Stimulated activated naive CD4-positive, alpha-beta T cell treated with Interleukin-2 at 50 U/mL for 16 hours (primary cell): ENCODE measurements around the gene IQGAP3.
"Not testable (repeated sequence)": the region's sequence is repeated elsewhere in the genome, so short reads cannot be mapped to it uniquely, and the experiment has no call there.

Experiments
- DNase-seq: peaks from one replicate; lab custom pipeline; 2025; lab: John Stamatoyannopoulos, UW

IQGAP3 gene

DNA sequence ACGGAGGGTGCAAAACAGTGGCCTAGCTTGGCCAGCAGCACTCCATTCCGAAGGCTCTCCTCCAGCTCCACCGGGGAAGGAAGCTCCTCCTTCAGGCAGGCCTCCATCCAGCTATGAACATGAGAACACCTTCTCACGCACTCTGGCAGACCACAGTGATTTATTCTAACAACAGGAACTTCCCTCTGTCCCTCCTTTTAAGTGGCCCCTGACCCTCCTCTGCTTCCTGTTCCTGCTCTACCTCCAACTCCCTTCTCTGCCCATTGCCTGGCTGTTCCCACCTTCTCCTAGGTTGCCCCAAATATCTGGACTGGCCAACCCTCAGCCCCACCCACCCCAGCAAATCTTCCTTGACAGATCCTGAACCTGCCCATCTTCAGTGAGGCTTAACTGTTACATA is 5.9 kb downstream of the IQGAP3 start:
- DNase-seq = no peak

DNA sequence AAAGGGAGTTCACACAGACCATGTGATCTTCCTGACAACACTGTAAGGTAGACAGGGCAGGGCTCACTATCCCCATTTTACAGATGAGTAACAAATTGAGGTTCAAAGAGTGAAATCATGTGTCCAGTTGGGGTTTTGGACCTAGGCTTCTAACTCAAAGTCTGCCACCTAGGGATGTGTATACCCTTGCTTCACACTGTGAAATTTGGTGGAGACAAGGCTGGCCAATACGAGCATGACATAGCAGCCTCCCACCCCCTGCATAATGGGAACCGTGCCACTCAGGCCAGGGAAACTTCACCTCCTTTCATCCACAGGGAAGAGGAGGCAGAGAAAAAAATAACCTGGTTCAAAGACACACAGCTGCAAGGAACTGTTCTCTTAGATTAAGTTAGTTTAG is 6.8 kb downstream of the IQGAP3 start:
- DNase-seq = no peak

DNA sequence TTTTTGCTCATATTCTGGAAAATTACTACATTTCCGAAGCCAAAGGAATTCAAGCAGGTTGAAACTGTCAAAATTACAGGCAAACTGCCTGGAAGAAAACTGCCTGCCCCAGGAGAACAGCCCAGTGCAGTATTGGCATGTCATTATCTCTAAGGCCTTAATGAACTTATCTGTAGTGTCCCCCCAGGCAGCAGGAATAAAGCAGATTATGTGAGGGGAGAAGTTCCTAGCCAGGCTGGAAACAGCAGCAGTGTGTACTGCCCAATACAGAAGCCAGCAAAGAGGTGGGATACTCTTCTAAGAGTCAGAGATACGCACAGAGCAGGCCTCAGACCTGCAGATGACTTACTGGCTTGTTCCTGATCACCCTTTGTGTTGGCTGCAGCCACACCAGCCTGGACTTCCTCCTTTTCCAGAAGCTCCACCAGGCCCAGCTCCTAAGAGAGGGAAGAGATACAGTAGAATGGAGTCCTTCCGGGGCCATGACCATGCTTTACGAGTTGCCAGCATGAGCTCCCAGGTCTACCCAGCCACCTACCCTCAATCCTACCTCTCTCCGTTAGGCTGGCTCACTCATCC is 11.7 kb downstream of the IQGAP3 start:
- no peak for DNase-seq

DNA sequence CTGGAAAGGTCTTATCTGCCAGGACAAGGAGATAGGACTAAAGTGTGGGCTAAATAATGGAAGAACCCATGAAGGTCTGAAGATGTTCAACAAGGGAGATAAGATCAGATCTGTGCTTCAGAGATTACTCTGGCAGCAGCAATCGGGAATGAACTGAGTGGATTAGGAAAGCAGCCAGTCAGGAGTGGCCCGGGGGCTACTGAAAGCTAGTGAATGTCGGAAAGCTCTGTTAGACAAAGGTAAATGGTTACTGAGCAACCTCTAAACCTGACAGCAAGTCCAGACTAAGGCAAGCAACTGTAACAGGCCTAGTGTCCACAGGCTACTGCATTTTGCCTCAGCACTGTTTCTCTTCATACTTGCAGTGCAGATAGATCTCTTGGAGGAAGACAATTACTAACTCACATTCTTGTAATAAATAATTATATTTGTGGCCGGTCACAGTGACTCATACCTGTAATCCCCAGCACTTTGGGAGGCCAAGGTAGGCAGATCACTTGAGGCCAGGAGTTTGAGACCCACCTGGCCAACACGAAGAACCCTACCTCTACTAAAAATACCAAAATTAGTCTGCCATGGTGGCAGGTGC is 12.5 kb downstream of the IQGAP3 start:
- no peak for DNase-seq

DNA sequence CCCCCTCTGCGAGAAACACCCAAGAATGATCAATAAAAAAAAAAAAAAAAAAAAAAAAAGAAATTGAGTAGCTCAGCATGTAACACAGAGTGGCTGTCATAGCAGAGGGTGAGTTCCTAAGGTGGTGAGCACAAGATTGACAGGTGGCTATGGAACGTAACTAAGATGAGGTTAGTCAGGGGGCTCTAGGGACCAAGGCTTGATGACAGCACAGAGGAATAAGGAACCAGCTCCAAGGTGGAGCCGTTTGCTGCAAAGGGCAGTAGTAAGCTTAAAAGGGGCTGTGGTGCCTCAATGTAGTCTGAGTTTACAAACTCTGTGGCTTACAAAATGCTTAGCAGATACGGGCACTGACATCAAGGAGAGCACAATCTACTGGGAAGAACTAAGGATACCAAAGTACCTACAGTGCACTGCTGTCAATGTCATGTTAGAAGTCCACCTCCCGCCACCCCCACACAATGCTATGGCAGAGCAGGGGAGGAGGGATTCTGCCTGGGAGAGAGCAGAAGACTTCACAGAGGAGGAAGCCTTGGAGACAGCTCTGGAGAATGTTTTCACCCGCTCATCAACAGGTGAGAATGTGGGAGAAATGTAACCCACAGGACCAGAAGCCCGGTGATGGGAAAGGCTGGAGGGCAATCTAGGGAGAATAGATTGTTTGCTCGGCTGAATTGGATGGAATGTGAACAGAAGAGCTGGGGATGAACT is 13.1 kb downstream of the IQGAP3 start:
- no peak for DNase-seq

DNA sequence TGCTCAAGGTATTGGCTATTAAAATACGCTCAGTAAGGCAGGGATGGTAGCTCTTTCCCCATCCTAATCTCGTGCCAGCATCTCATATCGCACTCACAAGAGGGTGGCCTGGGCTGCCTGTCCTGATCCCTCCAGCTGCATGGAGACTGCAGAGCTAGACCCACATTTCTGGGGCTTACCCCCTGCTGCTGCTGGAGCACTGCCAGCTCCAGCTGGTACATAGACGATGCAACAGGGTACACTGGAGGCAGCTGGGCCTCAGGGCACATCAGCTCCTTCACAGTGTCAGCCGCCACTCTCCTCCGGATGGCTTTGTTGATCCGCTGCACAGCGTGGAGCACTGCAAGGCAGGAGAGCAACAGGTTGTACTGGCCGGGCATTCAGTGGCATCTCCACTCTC is 16.0 kb downstream of the IQGAP3 start:
- no peak for DNase-seq

DNA sequence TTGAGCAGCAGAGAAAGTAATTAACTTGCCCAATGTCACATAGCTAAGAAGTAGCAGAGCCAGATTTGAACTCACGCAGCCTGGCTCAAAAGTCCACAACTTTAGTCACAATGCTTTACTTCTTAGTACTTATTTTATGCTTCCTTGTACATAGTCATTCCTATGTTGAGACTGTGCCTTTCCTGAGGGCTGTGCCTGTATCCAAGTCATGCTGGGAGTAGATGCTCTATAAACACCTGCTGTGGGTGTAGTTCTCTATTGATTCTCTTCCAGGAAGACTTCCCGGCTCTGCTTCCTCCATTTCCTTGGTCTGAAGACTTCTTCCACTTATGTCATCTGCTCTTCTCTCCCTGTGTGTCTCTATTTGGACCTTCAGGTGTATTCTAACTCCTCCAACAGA is 16.6 kb downstream of the IQGAP3 start:
- DNase-seq = no peak

DNA sequence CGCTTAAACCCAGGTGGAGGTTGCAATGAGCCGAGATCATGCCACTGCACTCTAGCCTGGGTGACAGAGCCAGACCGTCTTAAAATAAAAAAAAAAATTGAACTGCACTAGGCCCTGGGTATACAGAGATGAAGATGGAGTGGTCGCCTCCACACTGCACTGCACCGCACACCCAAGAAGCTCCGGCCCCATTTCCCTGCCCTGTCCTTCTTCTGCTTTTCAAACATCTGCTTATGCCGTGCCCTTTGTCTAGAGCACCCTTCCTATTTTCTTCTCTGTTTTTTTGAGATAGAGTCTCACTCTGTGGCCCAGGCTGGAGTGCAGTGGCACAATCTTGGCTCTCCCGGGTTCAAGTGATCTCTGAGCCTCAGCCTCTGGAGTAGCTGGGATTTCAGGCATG is 17.4 kb downstream of the IQGAP3 start:
- DNase-seq = no peak

DNA sequence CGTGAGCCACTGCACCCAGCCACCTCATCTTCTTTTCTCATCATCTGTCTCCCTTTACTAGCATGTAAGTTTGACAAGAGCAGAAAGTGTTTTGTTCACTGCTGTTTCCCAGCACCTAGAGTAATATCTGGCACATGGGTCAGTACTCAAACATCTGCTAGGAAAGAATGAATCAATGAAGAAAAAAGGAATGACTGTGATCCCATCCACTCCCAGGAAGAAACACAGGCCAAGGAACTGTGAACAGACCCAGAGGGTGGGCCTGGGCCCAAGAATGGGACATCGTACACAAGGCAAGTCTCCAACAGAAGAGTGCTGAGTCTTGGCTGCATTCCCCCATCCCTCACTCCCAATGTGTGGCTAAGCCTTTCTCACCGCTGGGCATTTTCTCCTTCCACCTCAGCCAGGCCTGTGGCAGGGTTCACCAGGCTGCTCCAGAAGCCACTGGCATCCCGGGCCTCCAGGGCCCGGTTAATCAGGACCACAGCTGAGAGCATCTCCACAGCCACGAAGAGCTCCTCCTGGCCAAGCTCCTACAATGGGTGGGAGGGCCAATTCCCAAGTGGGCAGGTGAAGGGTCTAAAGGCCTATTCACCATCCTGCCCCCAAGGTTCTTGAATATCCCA is 18.4 kb downstream of the IQGAP3 start:
- no peak for DNase-seq

DNA sequence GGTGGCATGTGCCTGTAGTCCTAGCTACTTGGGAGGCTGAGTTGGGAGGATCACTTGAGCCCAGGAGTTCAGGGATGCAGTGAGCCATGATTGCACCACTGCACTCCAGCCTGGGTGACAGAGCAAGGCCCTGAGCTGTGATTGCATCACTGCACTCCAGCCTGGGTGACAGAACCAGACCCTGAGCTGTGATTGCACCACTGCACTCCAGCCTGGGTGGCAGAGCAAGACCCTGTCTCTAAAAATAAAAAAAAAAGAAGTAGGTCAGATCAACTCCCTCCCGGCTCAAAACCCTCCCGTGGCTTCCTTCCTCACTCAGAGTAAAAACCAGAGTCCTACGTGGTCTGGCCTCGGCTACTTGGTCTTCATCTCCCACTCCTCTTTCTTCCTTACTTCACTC is 19.4 kb downstream of the IQGAP3 start:
- not testable (repeated sequence) for DNase-seq

DNA sequence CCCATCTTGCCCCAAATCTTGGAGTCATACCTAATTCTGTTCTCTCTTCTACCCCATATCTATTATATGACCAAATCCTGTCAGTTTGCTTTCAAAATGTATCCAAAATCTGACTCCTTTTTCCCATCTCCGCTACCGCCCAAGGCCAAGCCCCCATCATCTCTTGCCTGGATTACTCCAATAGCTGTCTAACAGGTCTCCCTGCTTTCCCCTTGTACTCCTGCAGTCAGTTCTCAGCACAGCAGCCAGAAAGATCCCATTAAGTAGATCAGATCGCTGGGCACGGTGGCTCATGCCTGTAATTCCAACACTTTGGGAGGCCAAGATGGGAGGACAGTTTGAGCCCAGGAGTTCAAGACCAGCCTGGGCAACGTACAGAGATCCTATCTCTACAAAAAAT is 19.8 kb downstream of the IQGAP3 start:
- DNase-seq = no peak

DNA sequence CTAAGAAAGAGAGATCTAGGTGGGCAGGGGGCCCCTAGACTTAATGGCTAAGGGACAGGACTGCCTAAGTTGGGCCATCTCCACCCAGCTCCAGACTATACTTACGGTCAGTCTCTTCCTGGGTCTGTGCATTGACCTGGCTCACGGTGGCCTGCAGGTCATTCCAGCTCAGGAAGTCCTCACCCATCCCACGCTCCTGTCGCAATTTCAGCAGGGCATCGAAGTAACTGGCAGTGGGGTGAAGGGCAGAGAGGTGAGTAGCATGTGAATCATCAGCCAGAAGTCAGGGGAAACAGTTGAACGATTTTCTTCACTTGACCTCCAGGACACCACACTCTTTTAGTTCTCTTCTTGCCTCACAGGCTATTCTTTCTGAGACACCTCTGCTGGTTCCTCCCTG is 20.5 kb downstream of the IQGAP3 start:
- DNase-seq = no peak

DNA sequence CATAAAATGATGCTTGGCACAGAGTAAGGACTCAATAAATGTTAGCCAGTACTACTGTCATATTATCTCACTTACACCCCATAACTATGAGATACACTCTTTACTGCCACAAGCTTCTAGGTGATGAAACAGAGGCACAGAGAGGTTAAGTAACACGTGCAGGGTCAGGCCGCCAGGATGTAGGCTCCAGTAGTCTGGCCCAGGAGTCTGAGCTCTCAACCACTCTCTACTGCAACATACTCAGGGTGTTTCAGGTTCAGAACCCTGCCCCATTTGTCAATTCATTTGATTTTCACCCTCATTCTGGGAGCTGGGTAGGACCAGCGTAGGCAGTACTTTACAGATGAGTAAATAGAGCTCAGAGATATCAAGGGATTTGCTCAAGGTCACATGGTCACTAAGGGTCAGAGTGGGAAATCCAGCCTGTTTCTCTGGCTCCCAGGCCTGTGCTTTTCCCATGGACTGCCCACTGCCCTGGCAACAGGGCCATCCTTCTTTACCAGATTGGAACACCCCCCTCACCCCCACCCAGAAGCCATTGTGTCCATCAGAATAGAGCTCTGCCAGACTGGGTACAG is 21.2 kb downstream of the IQGAP3 start:
- DNase-seq = no peak

DNA sequence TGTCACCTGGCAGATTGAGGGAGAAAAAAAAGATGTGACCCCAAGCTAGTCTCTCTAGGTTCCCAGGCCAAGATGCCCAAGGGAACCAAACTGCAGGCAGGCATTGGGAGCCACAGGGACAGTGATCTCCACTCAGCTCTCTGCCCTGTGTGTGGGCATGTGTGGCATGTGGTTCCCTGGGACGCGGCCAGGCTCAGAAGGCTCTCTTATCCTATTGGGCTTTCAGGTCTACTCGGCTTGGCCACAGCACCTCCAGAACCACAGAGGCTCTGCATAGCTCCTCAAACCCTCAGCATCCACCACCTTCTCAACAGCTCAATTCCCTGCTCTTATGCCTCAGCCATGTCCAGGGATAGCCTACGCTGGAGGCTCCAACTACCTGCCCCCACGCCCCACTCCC is 22.0 kb downstream of the IQGAP3 start:
- DNase-seq = no peak

DNA sequence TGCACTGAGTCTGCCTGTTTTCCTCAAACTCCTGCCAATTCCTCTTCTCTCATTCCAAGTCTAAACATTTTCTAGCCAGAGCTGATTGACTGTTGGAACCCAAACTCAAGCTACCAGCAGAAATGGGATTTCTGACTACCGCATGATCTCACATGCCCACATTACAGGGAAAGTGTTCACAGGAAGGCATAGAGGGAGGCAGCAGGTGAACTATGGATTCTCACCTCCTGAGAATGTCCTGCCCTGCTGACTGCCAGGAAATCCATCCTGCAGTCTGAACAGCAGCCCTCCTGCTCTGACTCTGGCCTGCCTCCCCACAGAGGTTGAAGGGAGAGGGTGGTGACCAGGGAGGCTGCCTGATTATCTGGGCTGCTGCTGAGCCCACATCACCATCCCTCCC is 22.5 kb downstream of the IQGAP3 start:
- no peak for DNase-seq

DNA sequence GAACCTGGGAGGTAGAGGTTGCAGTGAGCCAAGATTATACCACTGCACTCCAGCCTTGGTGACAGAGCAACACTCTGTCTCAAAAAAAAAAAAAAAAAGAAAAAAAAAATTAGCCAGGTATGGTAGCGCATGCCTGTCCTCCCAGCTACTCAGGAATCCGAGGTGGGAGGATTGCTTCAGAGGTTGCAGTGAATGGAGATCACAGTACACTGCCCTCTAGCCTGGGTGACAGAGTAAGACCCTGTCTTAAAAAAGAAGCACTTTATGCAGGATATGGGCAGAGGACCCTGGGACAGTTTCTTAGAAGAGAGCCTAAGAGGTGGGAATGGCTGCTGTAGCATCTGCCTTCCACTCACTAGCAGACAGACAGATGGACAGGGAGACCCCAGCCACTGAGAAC is 23.0 kb downstream of the IQGAP3 start:
- no peak for DNase-seq

DNA sequence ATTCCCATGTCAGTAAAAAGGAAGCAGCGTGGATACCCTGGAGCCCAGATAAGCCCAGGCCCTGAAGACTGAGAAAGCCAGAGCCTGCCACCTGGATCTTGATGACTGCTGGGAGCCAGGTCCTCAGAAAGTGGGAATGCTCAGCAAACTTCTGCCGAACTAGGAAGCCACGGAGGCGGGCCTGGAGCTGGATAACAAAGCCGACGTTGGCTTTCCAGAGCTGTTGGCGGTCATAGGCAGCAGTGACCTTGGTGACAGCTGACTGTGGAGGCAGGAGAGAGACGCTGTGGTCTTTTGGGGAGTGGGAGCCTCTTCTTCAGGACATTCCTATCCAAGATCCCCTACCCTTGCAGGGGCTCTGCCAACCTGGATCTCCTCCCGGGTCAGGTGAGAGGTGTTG is 24.4 kb downstream of the IQGAP3 start:
- no peak for DNase-seq

DNA sequence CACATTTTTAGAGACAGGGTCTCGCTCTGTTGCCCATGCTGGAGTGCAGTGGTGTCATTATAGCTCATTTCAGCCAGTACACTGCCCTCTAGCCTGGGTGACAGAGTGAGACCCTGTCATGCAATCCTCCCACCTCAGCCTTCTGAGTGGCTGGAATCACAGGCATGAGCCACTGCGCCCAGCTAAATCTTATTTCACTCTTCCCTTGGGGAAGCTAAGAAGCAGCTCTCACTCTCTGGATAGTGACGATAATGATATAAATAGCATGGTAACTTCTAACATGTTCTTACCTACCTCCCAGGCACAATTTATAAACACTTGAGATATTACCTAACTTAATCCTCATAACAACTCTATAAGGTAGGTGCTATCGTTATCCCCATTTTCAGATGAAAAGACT is 24.9 kb downstream of the IQGAP3 start:
- DNase-seq = no peak

DNA sequence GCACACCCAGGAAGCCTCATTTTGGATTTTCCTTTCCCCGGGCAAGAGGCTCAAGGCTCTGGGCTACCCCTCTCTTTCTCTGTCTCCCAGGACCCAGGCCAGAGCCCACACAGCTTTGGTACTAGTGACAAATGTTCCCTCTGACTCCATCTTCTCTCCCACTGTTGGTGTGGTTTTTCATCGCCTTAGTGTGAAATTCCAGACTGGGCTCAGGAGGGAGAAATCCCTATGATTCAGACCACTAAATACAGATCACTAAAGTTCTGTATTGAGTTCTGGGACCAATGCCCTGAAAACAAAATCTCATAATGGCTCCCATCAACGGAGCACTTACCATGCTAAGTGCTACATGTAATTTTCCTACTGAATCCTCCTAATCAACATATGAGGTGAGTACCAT is 26.1 kb downstream of the IQGAP3 start:
- no peak for DNase-seq

DNA sequence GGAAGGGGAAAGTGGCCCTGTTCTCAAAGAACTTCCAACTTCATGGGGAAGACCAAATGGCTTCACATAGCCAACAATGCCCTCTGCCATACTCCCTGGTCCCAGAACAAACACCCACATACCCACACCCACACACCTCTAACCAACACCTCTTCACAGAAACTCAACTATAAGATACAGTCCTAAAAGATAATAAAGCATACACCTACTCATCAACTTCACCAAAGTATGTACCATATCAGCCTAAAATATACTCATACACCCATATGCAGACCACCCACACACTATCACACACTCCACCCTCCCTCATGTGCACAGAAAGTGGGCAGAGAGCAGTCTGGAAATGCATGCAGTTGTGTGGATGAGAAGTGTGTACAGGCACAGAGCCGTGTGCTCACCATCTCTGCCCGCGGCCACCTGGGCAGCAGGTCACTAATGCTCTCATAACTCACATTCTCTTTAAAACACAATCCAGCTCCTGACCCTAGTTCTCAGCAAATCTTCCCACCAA is 27.7 kb downstream of the IQGAP3 start:
- no peak for DNase-seq

DNA sequence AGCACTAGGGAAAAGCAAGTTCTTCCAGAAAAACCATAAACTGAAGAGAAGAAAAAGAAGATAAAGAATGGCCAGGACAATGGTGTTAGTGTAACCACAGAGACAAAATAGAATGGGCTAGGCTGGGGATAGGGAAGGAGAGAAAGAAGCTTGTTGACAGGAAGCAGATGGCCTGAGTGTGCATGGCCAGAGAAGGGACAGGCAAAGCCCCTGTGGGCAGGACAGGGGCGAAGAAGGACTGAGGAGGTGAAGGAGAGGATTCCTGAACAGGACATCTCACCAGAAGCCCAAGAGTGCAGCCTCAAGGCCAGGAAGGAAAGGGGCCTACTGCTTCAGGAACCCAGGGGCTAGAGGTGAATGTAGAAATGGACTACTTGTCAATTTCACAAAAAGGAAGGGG is 29.3 kb downstream of the IQGAP3 start:
- DNase-seq = no peak

DNA sequence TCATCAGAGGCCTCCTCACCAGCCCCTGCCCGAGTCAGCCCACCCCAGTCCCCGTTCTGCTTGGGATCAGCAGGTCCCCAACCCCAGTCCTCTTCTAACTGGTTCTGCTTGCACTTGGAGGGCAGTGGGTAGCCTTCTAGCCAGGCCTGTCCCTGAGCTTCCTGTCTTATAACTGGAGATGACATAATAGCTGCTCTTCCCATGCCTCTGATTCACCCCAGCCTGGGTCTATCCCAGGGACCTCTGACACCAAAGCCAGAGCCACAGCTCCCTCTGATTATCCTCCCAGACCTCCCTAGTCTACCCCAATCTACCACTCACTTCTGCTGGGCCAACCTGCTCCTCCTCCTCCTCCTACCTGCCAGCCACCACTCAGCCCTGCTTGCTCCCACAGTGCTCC is 31.4 kb downstream of the IQGAP3 start:
- DNase-seq = no peak

DNA sequence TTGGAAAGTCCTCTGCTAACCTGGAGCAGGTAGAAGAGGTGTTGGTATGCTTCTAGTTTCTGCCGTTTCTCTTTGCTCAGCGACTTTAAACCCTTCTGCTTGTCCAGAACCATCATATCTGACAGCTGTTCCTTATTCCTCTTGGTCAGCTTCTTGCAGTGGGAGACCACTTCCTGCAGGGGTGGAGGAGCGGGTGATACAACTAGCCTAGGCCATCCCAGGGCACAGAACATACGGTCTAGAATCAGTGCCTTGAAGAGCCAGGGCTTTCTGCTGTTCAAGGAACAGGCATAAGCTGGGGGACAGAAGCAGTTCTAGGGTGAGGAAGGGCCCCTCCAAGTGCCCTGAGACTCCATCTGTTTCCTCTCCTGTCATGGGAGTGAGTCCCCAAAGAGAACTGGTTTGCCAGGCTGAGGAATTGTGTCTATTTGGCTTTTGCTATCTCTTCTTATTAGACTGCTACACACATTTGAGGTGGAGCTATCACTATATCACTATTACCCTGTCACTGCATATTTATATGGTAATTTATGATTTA is 32.5 kb downstream of the IQGAP3 start:
- DNase-seq = no peak
